Ishikawa (cell line): ENCODE results near the gene OPHN1.

Experiments used
- CEBPB ChIP-seq: IDR thresholded peaks from 2 replicates; pipeline ENCODE4 v1.6.1; 2012
- EGR1 ChIP-seq: IDR thresholded peaks from 2 replicates; pipeline ENCODE4 v1.6.1; 2012
- EP300 ChIP-seq: IDR thresholded peaks from 2 replicates; pipeline ENCODE4 v1.6.1; 2012; ENCODE audit warnings: borderline replicate concordance
- FOXM1 ChIP-seq: IDR thresholded peaks from 2 replicates; pipeline ENCODE4 v1.6.1; 2012; ENCODE audit warnings: low read depth, borderline replicate concordance
- RAD21 ChIP-seq: IDR thresholded peaks from 2 replicates; pipeline ENCODE4 v1.6.1; 2012; ENCODE audit warnings: low read depth
- TAF1 ChIP-seq: IDR thresholded peaks from 2 replicates; pipeline ENCODE4 v1.6.1; 2012; ENCODE audit warnings: low read depth, mild to moderate bottlenecking
- TCF12 ChIP-seq: IDR thresholded peaks from 2 replicates; pipeline ENCODE4 v1.6.1; 2012; ENCODE audit warnings: low read depth
- TEAD4 ChIP-seq: IDR thresholded peaks from 2 replicates; pipeline ENCODE4 v1.6.1; 2012
- YY1 ChIP-seq: IDR thresholded peaks from 2 replicates; pipeline ENCODE4 v1.6.1; 2012; ENCODE audit warnings: low read depth
- TF ChIP-seq, protein P1 (sequence below): IDR thresholded peaks from 2 replicates; pipeline ENCODE4 v1.6.1; 2012
- TF ChIP-seq, protein P2 (sequence below): IDR thresholded peaks from 2 replicates; pipeline ENCODE4 v1.6.1; 2012; ENCODE audit warnings: low read depth, mild to moderate bottlenecking

DNA sequence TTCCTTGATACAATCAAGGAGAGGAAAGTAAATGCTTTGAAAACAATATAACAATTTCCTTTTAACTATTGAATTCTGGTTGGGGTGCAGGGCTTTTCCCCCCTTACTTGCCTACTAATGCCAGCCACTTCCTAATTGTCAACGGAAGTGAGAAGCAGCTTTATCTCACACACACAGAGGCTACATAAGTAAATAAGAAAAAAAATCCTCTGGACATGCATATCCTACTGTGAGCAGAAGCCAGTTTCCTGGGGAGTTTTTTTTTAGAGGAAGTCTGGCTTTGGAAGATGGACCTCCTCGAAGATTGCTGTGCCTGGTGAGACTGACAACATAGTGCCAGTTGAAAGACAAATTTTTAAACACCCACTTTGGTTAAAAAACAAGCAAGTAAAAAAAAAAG is 180.6 kb downstream of the OPHN1 start:
- TF ChIP-seq FOXM1 (no peak), EGR1 (no peak), YY1 (no peak), EP300 (no peak), TCF12 (no peak), RAD21 (no peak), CEBPB (no peak), TEAD4 (no peak), TAF1 (no peak)
- TF ChIP-seq, protein P1, sequence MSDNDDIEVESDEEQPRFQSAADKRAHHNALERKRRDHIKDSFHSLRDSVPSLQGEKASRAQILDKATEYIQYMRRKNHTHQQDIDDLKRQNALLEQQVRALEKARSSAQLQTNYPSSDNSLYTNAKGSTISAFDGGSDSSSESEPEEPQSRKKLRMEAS, result no peak
- TF ChIP-seq, protein P2, sequence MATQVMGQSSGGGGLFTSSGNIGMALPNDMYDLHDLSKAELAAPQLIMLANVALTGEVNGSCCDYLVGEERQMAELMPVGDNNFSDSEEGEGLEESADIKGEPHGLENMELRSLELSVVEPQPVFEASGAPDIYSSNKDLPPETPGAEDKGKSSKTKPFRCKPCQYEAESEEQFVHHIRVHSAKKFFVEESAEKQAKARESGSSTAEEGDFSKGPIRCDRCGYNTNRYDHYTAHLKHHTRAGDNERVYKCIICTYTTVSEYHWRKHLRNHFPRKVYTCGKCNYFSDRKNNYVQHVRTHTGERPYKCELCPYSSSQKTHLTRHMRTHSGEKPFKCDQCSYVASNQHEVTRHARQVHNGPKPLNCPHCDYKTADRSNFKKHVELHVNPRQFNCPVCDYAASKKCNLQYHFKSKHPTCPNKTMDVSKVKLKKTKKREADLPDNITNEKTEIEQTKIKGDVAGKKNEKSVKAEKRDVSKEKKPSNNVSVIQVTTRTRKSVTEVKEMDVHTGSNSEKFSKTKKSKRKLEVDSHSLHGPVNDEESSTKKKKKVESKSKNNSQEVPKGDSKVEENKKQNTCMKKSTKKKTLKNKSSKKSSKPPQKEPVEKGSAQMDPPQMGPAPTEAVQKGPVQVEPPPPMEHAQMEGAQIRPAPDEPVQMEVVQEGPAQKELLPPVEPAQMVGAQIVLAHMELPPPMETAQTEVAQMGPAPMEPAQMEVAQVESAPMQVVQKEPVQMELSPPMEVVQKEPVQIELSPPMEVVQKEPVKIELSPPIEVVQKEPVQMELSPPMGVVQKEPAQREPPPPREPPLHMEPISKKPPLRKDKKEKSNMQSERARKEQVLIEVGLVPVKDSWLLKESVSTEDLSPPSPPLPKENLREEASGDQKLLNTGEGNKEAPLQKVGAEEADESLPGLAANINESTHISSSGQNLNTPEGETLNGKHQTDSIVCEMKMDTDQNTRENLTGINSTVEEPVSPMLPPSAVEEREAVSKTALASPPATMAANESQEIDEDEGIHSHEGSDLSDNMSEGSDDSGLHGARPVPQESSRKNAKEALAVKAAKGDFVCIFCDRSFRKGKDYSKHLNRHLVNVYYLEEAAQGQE, result no peak
